Suprapubic skin (tissue), 4 donors: ENCODE data around the gene CADPS. TPM values are rescaled to one million over a fixed set of nuclear protein-coding genes. Genes with fewer than 3 reads are reported as not detected.

Experiments
- DNase-seq, 2 donors: peaks; one replicate each; pipeline ENCODE4 v3.0.0-alpha.2; 2019; ENCODE audit warnings: low spot score in 2 of 2
- H3K27ac ChIP-seq: fragments of 200-600 bp; sonication (generic); one replicate; pipeline ENCODE4 v1.5.1; 2019
- H3K27me3 ChIP-seq: fragments of 200-600 bp; sonication (generic); one replicate; pipeline ENCODE4 v1.5.1; 2019
- H3K36me3 ChIP-seq: fragments of 200-600 bp; sonication (generic); one replicate; pipeline ENCODE4 v1.5.1; 2019
- H3K4me1 ChIP-seq: fragments of 200-600 bp; sonication (generic); one replicate; pipeline ENCODE4 v1.5.1; 2019
- H3K4me3 ChIP-seq: fragments of 200-600 bp; sonication (generic); one replicate; pipeline ENCODE4 v1.5.1; 2019; ENCODE audit warnings: mild to moderate bottlenecking
- H3K9me3 ChIP-seq: fragments of 200-600 bp; sonication (generic); one replicate; pipeline ENCODE4 v1.5.1; 2019
- CTCF ChIP-seq, 2 donors: fragments of 200-600 bp in 1 of 2; fragments of 450-650 bp in 1 of 2; sonication (generic) in 1 of 2; IDR thresholded peaks; one replicate each; pipeline ENCODE4 v1.5.1; 2016 to 2019; ENCODE audit warnings: antibody characterized with exemption in 2 of 2, mild to moderate bottlenecking in 1 of 2, moderate library complexity in 1 of 2
- EP300 ChIP-seq: sonication (generic); formaldehyde crosslinking; IDR thresholded peaks from one replicate; pipeline ENCODE4 v1.6.1; 2017; ENCODE audit warnings: antibody characterized with exemption
- POLR2A ChIP-seq, 2 donors: fragments of 450-650 bp; IDR thresholded peaks; one replicate each; pipeline ENCODE4 v1.6.1; 2017; ENCODE audit warnings: antibody characterized with exemption in 2 of 2, mild to moderate bottlenecking in 2 of 2, moderate library complexity in 2 of 2
- POLR2AphosphoS5 ChIP-seq, 3 donors: sonication (generic); formaldehyde crosslinking; IDR thresholded peaks; one replicate each; pipeline ENCODE4 v1.6.1; 2017; ENCODE audit warnings: antibody characterized with exemption in 3 of 3
- WGBS: methylation state at CpG from one replicate; pipeline ENCODE4 v1.1.5; 2018; 5-methylcytosine and 5-hydroxymethylcytosine counted together
- total RNA-seq, 4 donors: library from RNA; depleted of rRNA; stranded (reverse); fragments of >200 nt; gene quantifications; one replicate each; pipeline ENCODE4 v1.1.0, GENCODE V29; 2016

CADPS gene
- total RNA-seq, 4 donors from 2014 or later: 0.57 to 3.8 (median 3.0) TPM

- WGBS: 14% methylated on average over 1 of the region's 1 CpG
- H3K4me1 ChIP-seq: no peaks in the 10 kb centered on the region
- no peaks in the 10 kb centered on the region for H3K9me3 ChIP-seq
- TF ChIP-seq POLR2AphosphoS5 (IDR thresholded peaks at IDR 0.05): no peak
- TF ChIP-seq CTCF (IDR thresholded peaks at IDR 0.05): no peak
- TF ChIP-seq EP300: no peak
- TF ChIP-seq POLR2A (IDR thresholded peaks at IDR 0.05): no peak
- DNase-seq: no peak
- H3K27ac ChIP-seq: no peak overlapping the region
- H3K4me3 ChIP-seq: no peak overlapping the region
- no peaks in the 10 kb centered on the region for H3K27me3 ChIP-seq
- H3K36me3 ChIP-seq: no peaks in the 10 kb centered on the region
These were observed 429.9 kb downstream of the CADPS start for GRCh38 chr3:62445275-62445674.

GRCh38 chr3:62439978-62440377, 435.2 kb downstream of the CADPS start:
- no peak overlapping the region for H3K27ac ChIP-seq
- TF ChIP-seq POLR2A (IDR thresholded peaks at IDR 0.05) (no peak), EP300 (no peak), POLR2AphosphoS5 (IDR thresholded peaks at IDR 0.05) (no peak), CTCF (IDR thresholded peaks at IDR 0.05) (no peak)

GRCh38 chr3:62439176-62439813, 435.9 kb downstream of the CADPS start:
- TF ChIP-seq EP300 (no peak), CTCF (IDR thresholded peaks at IDR 0.05) (no peak), POLR2A (IDR thresholded peaks at IDR 0.05) (no peak), POLR2AphosphoS5 (IDR thresholded peaks at IDR 0.05) (no peak)
- H3K27me3 ChIP-seq: peaks cover 4% of the 10 kb centered on the region
- H3K4me3 ChIP-seq: no peak overlapping the region
- no peaks in the 10 kb centered on the region for H3K9me3 ChIP-seq
- H3K27ac ChIP-seq: no peak overlapping the region
- WGBS: 59% methylated on average over 5 of the region's 5 CpGs
- H3K4me1 ChIP-seq: no peaks in the 10 kb centered on the region
- H3K36me3 ChIP-seq: no peaks in the 10 kb centered on the region
- DNase-seq: no peak

More at GRCh38 chr3:62439978-62440377, 435.2 kb downstream of the CADPS start:
- no peak for DNase-seq
- Histone ChIP-seq H3K27me3 (peaks cover 4% of the 10 kb centered on the region), H3K4me3 (no peak overlapping the region), H3K36me3 (no peaks in the 10 kb centered on the region), H3K9me3 (no peaks in the 10 kb centered on the region), H3K4me1 (no peaks in the 10 kb centered on the region)

- Histone ChIP-seq H3K27ac (no peak overlapping the region), H3K9me3 (no peaks in the 10 kb centered on the region), H3K4me3 (no peak overlapping the region), H3K36me3 (no peaks in the 10 kb centered on the region), H3K27me3 (peaks cover 4% of the 10 kb centered on the region), H3K4me1 (no peaks in the 10 kb centered on the region)
- TF ChIP-seq POLR2A (IDR thresholded peaks at IDR 0.05) (no peak), CTCF (IDR thresholded peaks at IDR 0.05) (no peak), POLR2AphosphoS5 (IDR thresholded peaks at IDR 0.05) (no peak)
- DNase-seq: no peak
- WGBS: 59% methylated on average over 7 of the region's 7 CpGs
These were observed 438.4 kb downstream of the CADPS start for GRCh38 chr3:62436785-62437184.

GRCh38 chr3:62433396-62433795, 441.8 kb downstream of the CADPS start:
- DNase-seq: no peak
- Histone ChIP-seq H3K36me3 (no peaks in the 10 kb centered on the region), H3K4me1 (no peaks in the 10 kb centered on the region), H3K9me3 (no peaks in the 10 kb centered on the region), H3K4me3 (no peak overlapping the region), H3K27me3 (no peaks in the 10 kb centered on the region), H3K27ac (no peak overlapping the region)
- WGBS: 80% methylated on average over 8 of the region's 8 CpGs
- TF ChIP-seq EP300 (no peak), CTCF (IDR thresholded peaks at IDR 0.05) (no peak), POLR2A (IDR thresholded peaks at IDR 0.05) (no peak), POLR2AphosphoS5 (IDR thresholded peaks at IDR 0.05) (no peak)
